NT2/D1 (cell line): Measurements from ENCODE around the gene PTPN22.

ENCODE experiments used
- SUZ12 ChIP-seq: IDR thresholded peaks from 2 replicates; pipeline ENCODE4 v1.6.1; 2011; ENCODE audit not compliant: insufficient read length, insufficient read depth; ENCODE audit errors: extremely low read depth
- YY1 ChIP-seq: IDR thresholded peaks from 2 replicates; pipeline ENCODE4 v1.6.1; 2011; ENCODE audit not compliant: insufficient read length, insufficient read depth
- ZNF274 ChIP-seq: IDR thresholded peaks from 2 replicates; pipeline ENCODE4 v1.6.1; 2011; ENCODE audit warnings: mild to moderate bottlenecking, low read depth, low read length

DNA sequence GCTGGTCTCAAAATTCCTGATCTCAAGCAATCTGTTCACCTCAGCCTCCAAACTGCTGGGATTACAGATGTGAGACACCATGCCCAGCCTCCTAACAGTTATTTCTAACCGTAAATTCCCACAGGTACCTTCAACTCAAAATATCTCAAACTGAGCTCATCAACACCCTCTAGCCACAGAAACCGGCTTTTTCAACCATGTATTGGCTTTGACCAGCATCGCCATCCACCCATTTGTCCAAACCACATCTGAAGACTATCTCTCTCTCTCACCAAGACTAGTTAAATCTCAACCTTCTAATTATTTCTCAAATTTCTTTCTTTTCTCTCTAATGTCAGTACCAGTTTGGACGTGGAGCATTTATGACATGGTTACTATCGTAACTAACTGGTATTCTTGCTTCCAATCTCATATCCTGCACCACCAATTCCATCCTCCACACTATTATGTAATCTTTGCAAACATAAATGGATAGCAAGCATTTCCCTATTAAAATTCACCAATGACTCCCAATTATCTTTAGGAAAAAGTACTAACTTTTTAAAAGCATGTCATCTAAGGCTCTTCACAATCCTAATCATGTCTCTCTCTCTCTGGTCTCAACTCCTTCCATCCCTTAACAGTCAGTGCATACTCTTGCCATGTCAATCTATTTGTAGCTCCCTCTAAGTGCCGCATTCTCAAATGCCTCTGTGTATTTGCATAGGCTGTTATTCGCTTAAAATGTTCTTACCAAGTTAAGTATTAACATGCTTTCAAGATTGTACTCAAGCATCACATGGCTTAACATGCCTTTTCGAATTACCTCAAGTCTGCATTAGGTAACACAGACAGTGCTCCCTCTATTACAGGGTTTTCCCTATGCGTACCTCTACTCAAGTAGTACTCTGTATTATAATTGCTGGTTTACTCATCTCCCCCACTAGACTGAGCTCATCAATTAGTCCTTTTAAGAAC lies 77.4 kb downstream of the PTPN22 start:
- TF ChIP-seq ZNF274 (no peak), YY1 (no peak), SUZ12 (no peak)
